ENCODE measurements around the gene HABP2.

DNA sequence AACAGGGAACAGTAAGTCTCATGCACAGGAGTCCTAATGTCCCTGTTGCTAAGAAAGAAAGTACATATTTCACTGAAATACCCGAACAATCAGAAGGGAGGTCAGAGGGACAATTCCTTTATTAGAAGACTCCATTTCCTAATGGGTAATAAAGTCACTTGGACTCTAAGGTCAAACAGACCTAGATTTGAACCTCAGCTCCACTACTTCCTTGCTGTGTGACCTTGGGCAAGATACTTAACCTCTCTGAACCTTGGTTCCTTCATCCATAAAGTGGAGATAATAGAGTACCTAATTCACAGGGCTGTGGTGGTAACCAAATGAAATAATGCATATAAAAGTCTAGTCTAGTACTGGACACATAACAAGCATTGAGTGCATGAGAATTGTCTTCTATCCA, 29.2 kb upstream of the HABP2 start:
- TF ChIP-seq, protein P1, sequence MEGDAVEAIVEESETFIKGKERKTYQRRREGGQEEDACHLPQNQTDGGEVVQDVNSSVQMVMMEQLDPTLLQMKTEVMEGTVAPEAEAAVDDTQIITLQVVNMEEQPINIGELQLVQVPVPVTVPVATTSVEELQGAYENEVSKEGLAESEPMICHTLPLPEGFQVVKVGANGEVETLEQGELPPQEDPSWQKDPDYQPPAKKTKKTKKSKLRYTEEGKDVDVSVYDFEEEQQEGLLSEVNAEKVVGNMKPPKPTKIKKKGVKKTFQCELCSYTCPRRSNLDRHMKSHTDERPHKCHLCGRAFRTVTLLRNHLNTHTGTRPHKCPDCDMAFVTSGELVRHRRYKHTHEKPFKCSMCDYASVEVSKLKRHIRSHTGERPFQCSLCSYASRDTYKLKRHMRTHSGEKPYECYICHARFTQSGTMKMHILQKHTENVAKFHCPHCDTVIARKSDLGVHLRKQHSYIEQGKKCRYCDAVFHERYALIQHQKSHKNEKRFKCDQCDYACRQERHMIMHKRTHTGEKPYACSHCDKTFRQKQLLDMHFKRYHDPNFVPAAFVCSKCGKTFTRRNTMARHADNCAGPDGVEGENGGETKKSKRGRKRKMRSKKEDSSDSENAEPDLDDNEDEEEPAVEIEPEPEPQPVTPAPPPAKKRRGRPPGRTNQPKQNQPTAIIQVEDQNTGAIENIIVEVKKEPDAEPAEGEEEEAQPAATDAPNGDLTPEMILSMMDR (IDR thresholded peaks at IDR 0.05), result no peak
- TF ChIP-seq POLR2AphosphoS5 (IDR thresholded peaks at IDR 0.05), result no peak

All from stomach (tissue), 4 donors.